ENCODE data around the gene CAPN8. TPM values are rescaled to one million over a fixed set of nuclear protein-coding genes. Genes with fewer than 3 reads are reported as not detected.

CAPN8 gene
- total RNA-seq, 4 donors from 2014 or later: 0.59 to 0.88 TPM; not detected in 2

DNA sequence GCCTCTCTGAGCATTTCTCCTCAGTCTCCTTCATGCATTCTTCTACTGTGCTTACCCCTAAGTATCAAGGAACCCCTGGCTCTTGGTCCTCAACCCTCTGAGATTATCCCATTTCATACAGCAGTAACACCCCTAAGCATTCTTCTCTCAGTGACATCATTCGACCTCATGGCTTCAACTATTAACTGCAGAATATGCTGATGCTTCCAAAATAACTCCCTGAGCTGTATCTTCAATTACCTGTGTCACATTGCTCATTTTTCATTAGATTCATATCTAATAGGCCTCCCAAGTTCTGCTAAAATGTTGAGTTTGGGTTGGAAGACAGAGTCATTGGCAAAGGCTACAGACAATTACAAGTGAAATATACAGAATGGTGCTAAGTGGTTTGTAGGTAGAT is 7.5 kb downstream of the CAPN8 start:
- DNase-seq: no peak
- no peak overlapping the region for H3K4me3 ChIP-seq
- H3K4me1 ChIP-seq: no peaks in the 10 kb centered on the region
- intact Hi-C loops (cut with DNase I; ENCODE audit: low total_unique reads): no loop called here
- H3K27ac ChIP-seq: no peak overlapping the region
- no peaks in the 10 kb centered on the region for H3K9me3 ChIP-seq
- H3K36me3 ChIP-seq: no peaks in the 10 kb centered on the region
- TF ChIP-seq POLR2A (IDR thresholded peaks at IDR 0.05): no peak
- TF ChIP-seq, protein P1, sequence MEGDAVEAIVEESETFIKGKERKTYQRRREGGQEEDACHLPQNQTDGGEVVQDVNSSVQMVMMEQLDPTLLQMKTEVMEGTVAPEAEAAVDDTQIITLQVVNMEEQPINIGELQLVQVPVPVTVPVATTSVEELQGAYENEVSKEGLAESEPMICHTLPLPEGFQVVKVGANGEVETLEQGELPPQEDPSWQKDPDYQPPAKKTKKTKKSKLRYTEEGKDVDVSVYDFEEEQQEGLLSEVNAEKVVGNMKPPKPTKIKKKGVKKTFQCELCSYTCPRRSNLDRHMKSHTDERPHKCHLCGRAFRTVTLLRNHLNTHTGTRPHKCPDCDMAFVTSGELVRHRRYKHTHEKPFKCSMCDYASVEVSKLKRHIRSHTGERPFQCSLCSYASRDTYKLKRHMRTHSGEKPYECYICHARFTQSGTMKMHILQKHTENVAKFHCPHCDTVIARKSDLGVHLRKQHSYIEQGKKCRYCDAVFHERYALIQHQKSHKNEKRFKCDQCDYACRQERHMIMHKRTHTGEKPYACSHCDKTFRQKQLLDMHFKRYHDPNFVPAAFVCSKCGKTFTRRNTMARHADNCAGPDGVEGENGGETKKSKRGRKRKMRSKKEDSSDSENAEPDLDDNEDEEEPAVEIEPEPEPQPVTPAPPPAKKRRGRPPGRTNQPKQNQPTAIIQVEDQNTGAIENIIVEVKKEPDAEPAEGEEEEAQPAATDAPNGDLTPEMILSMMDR (IDR thresholded peaks at IDR 0.05): no peak
- no peaks in the 10 kb centered on the region for H3K27me3 ChIP-seq

DNA sequence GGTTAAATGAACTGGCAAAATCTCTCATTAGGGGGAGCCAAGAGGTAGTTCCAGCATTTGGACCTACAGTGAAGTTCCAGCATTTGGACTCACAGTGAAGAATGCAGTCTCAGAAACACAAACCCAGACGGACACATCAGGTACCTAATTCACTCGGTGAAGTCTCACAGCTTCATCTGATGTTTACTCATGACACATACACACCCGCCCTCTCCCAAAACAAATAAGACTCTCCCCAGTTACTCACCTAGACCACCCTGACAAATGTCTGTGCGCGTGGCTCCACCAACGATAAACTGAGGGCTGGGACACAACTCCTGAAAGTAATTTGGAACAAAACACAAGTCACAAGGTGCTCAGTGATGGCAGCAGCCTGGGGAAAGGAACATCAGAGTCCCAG is 11.4 kb downstream of the CAPN8 start:
- intact Hi-C loops (cut with DNase I; ENCODE audit: low total_unique reads): no loop called here
- DNase-seq: no peak
- no peak overlapping the region for H3K4me3 ChIP-seq
- H3K4me1 ChIP-seq: no peaks in the 10 kb centered on the region
- no peak overlapping the region for H3K27ac ChIP-seq
- H3K36me3 ChIP-seq: no peaks in the 10 kb centered on the region
- no peaks in the 10 kb centered on the region for H3K27me3 ChIP-seq
- no peaks in the 10 kb centered on the region for H3K9me3 ChIP-seq
- TF ChIP-seq, protein P1 (IDR thresholded peaks at IDR 0.05): no peak
- TF ChIP-seq POLR2A (IDR thresholded peaks at IDR 0.05): no peak

- H3K4me1 ChIP-seq: no peaks in the 10 kb centered on the region
- H3K36me3 ChIP-seq: no peaks in the 10 kb centered on the region
- no peak overlapping the region for H3K4me3 ChIP-seq
- TF ChIP-seq POLR2A (IDR thresholded peaks at IDR 0.05): no peak
- TF ChIP-seq, protein P1 (IDR thresholded peaks at IDR 0.05): no peak
- no peak for DNase-seq
- H3K27me3 ChIP-seq: no peaks in the 10 kb centered on the region
- no peaks in the 10 kb centered on the region for H3K9me3 ChIP-seq
- intact Hi-C loops (cut with DNase I; ENCODE audit: low total_unique reads): no loop called here
- H3K27ac ChIP-seq: no peak overlapping the region
These were observed 12.1 kb downstream of the CAPN8 start for GRCh38 chr1:223653431-223653830.

DNA sequence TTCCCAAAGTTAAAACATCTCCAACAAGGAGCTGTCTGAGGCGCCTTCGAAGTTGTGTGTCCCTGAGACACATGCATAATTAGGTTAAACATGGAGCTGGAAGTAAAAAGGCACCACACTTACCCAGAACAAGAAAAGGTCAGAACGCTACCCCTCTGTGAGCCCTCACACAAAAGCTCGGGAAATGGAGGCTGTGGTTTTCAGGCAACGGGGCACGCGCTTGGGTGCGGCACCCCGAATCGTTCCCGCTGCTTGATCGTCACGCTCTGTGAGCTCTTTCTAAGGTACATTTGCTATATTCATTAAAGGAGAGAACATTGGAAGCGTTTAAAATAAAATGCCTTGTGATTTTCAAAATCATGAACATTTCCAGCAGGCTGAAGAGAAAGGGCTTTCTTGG is 12.5 kb downstream of the CAPN8 start:
- TF ChIP-seq, protein P1 (IDR thresholded peaks at IDR 0.05): no peak
- no peak for TF ChIP-seq POLR2A (IDR thresholded peaks at IDR 0.05)
- Histone ChIP-seq H3K4me1 (no peaks in the 10 kb centered on the region), H3K27me3 (no peaks in the 10 kb centered on the region), H3K36me3 (no peaks in the 10 kb centered on the region), H3K9me3 (no peaks in the 10 kb centered on the region), H3K4me3 (no peak overlapping the region), H3K27ac (no peak overlapping the region)
- no peak for DNase-seq
- intact Hi-C loops (cut with DNase I; ENCODE audit: low total_unique reads): no loop called here

DNA sequence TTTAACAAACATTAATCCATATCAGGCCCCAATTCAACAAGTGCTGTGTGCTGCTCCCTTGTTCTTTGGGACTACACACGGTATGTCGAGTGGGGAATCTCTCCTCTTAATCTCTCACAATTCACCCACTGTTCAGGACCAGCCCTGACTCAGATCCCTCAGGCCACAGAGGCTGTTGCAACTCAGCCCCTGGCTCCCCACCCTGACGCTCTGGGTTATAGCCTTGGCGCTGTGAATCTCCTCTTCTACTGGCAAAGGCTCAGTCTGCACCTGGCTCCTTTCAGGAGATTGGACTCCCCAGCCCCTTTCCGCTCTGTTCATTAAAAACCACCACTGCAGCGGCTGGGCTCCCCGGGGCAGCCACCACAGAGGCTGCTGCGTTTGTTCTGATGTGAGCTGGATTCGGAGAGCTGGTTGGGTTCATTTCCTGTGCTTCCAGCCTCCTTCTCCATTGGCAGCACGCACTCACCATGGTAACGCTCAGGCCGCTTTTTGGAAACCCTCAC is 13.0 kb downstream of the CAPN8 start:
- Histone ChIP-seq H3K4me3 (no peak overlapping the region), H3K4me1 (no peaks in the 10 kb centered on the region), H3K36me3 (no peaks in the 10 kb centered on the region), H3K27ac (no peak overlapping the region), H3K9me3 (no peaks in the 10 kb centered on the region), H3K27me3 (no peaks in the 10 kb centered on the region)
- intact Hi-C loops (cut with DNase I; ENCODE audit: low total_unique reads): no loop called here
- DNase-seq: no peak
- no peak for TF ChIP-seq POLR2A (IDR thresholded peaks at IDR 0.05)
- TF ChIP-seq, protein P1 (IDR thresholded peaks at IDR 0.05): no peak

Measured in uterus (tissue), 4 donors.